K562 (cell line): ENCODE measurements around the gene RAD21L1. TPM values are rescaled to one million over a fixed set of nuclear protein-coding genes. Genes with fewer than 3 reads are reported as not detected.

ENCODE experiments used
- ARID1B ChIP-seq: fragments of 450-650 bp; IDR thresholded peaks from 2 replicates; pipeline ENCODE4 v1.6.1; 2016; ENCODE audit warnings: antibody characterized with exemption, mild to moderate bottlenecking, inconsistent platforms
- ARID2 ChIP-seq: fragments of 450-650 bp; IDR thresholded peaks from 2 replicates; pipeline ENCODE4 v1.6.1; 2017; ENCODE audit warnings: antibody characterized with exemption, mild to moderate bottlenecking
- CREM ChIP-seq: IDR thresholded peaks from 2 replicates; pipeline ENCODE4 v1.6.1; 2014; ENCODE audit warnings: antibody characterized with exemption, low read depth
- CTBP1 ChIP-seq: fragments of 450-650 bp; IDR thresholded peaks from 2 replicates; pipeline ENCODE4 v1.6.1; 2016; ENCODE audit warnings: borderline replicate concordance
- EGR1 ChIP-seq: fragments of 450-650 bp; conservative IDR thresholded peaks from 2 replicates; pipeline ENCODE4 v1.6.1; 2017; ENCODE audit warnings: mild to moderate bottlenecking
- MED1 ChIP-seq: sonication (generic); formaldehyde crosslinking; IDR thresholded peaks from 2 replicates; pipeline ENCODE4 v1.8.1; 2023; ENCODE audit warnings: missing genetic modification reagents, borderline replicate concordance
- MTF1 ChIP-seq: fragments of 250-450 bp; sonication (Bioruptor Pico); IDR thresholded peaks from 2 replicates; pipeline ENCODE4 v1.9.0; 2021; ENCODE audit warnings: moderate library complexity, mild to moderate bottlenecking, inconsistent platforms, borderline replicate concordance
- PCBP1 ChIP-seq: fragments of 200-400 bp; formaldehyde crosslinking; IDR thresholded peaks from 2 replicates; pipeline ENCODE4 v1.6.1; 2018; ENCODE audit warnings: mild to moderate bottlenecking, low read depth, low read length; ENCODE audit not compliant: poor library complexity, severe bottlenecking
- POLR2B ChIP-seq: fragments of 450-650 bp; IDR thresholded peaks from 2 replicates; pipeline ENCODE4 v1.6.1; 2018; ENCODE audit warnings: low read depth; ENCODE audit not compliant: partially characterized antibody
- TEAD4 ChIP-seq, 2 experiments: sonication (generic) in 1 of 2; formaldehyde crosslinking in 1 of 2; IDR thresholded peaks; 2 replicates each; pipeline versions ENCODE4 v1.6.1 to v1.8.0; 2012 to 2022; ENCODE audit warnings: borderline replicate concordance in 1 of 2, inconsistent platforms in 1 of 2, low read length in 1 of 2, mild to moderate bottlenecking in 1 of 2, missing genetic modification reagents in 1 of 2
- ZHX1 ChIP-seq: fragments of 150-350 bp; conservative IDR thresholded peaks from 2 replicates; pipeline ENCODE4 v1.6.1; 2014; ENCODE audit warnings: low read length
- ZNF347 ChIP-seq: fragments of 450-650 bp; formaldehyde crosslinking; IDR thresholded peaks from 2 replicates; pipeline ENCODE4 v1.4.0; 2020; ENCODE audit warnings: low read depth, mild to moderate bottlenecking, moderate library complexity
- polyA plus RNA-seq, 8 experiments: library from polyadenylated mRNA; depleted of rRNA in 4 of 8; stranded (reverse) in 5 of 8; unstranded in 3 of 8; fragments of >200 nt; fragmentation: Nextera tagmentation in 2 of 8; fragmentation: Illumina TruSeq in 1 of 8; extraction: Ambion mirVana in 2 of 8; extraction: Trizol in 1 of 8; gene quantifications; 2 replicates each; pipeline versions ENCODE4 v1.2.1 to v1.2.3, GENCODE V29; 2011 to 2014; ENCODE audit warnings: inconsistent platforms in 1 of 8, missing spikeins in 1 of 8
- total RNA-seq, 7 experiments: library from RNA; depleted of rRNA in 6 of 7; stranded (reverse); fragments of >200 nt in 6 of 7; fragmentation: Illumina TruSeq in 2 of 7; extraction: Trizol in 2 of 7; gene quantifications; 2 replicates each; pipeline versions ENCODE4 v1.2.1 to v1.2.3, GENCODE V29; 2011 to 2021; ENCODE audit warnings: low replicate concordance in 1 of 7
- TF ChIP-seq, protein P1 (sequence below), 2 experiments: fragments of 450-650 bp in 1 of 2; sonication (generic) in 1 of 2; formaldehyde crosslinking in 1 of 2; IDR thresholded peaks; 2 replicates each; pipeline versions ENCODE4 v1.7.1 to v1.9.0; 2016 to 2022; ENCODE audit warnings: inconsistent platforms in 1 of 2, mild to moderate bottlenecking in 1 of 2, missing genetic modification reagents in 1 of 2
- TF ChIP-seq, protein P2 (sequence below): fragments of 250-450 bp; sonication (Bioruptor Pico); IDR thresholded peaks from 2 replicates; pipeline ENCODE4 v1.8.0; 2022; ENCODE audit warnings: inconsistent platforms, mild to moderate bottlenecking, moderate library complexity, borderline replicate concordance

RAD21L1 gene
- total and polyA plus RNA-seq, 9 of the 15 experiments (the other 6 are each of a cell fraction or from before 2014, with no cell fraction given), result 0.17 to 1.7 (median 0.45) TPM; not detected in 1

GRCh38 chr20:1265226-1265915 lies 39.5 kb downstream of the RAD21L1 start (continued):
- TF ChIP-seq, protein P1, sequence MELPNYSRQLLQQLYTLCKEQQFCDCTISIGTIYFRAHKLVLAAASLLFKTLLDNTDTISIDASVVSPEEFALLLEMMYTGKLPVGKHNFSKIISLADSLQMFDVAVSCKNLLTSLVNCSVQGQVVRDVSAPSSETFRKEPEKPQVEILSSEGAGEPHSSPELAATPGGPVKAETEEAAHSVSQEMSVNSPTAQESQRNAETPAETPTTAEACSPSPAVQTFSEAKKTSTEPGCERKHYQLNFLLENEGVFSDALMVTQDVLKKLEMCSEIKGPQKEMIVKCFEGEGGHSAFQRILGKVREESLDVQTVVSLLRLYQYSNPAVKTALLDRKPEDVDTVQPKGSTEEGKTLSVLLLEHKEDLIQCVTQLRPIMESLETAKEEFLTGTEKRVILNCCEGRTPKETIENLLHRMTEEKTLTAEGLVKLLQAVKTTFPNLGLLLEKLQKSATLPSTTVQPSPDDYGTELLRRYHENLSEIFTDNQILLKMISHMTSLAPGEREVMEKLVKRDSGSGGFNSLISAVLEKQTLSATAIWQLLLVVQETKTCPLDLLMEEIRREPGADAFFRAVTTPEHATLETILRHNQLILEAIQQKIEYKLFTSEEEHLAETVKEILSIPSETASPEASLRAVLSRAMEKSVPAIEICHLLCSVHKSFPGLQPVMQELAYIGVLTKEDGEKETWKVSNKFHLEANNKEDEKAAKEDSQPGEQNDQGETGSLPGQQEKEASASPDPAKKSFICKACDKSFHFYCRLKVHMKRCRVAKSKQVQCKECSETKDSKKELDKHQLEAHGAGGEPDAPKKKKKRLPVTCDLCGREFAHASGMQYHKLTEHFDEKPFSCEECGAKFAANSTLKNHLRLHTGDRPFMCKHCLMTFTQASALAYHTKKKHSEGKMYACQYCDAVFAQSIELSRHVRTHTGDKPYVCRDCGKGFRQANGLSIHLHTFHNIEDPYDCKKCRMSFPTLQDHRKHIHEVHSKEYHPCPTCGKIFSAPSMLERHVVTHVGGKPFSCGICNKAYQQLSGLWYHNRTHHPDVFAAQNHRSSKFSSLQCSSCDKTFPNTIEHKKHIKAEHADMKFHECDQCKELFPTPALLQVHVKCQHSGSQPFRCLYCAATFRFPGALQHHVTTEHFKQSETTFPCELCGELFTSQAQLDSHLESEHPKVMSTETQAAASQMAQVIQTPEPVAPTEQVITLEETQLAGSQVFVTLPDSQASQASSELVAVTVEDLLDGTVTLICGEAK (IDR thresholded peaks at IDR 0.05), result no peak
- TF ChIP-seq, protein P1 (CRISPR knock-in tag; IDR thresholded peaks at IDR 0.05), result no peak
- TF ChIP-seq EGR1, result peak; percentile 66
- peak; percentile 31 for TF ChIP-seq CREM
- no peak for TF ChIP-seq MTF1 (CRISPR knock-in tag)
- no peak for TF ChIP-seq ARID2
- no peak for TF ChIP-seq ZNF347 (CRISPR knock-in tag)
- TF ChIP-seq CTBP1, result peak; percentile 85
- no peak for TF ChIP-seq MED1 (CRISPR knock-in tag)
- TF ChIP-seq POLR2B, result no peak
- TF ChIP-seq ZHX1, result no peak
- peak; percentile 77 for TF ChIP-seq ARID1B
- TF ChIP-seq, protein P2, sequence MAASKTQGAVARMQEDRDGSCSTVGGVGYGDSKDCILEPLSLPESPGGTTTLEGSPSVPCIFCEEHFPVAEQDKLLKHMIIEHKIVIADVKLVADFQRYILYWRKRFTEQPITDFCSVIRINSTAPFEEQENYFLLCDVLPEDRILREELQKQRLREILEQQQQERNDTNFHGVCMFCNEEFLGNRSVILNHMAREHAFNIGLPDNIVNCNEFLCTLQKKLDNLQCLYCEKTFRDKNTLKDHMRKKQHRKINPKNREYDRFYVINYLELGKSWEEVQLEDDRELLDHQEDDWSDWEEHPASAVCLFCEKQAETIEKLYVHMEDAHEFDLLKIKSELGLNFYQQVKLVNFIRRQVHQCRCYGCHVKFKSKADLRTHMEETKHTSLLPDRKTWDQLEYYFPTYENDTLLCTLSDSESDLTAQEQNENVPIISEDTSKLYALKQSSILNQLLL, result no peak
- TF ChIP-seq TEAD4 (IDR thresholded peaks at IDR 0.05; ENCODE audit: low read length), result peak; percentile 59
- TF ChIP-seq TEAD4 (CRISPR knock-in tag; IDR thresholded peaks at IDR 0.05; ENCODE audit: borderline replicate concordance), result no peak
- no peak for TF ChIP-seq PCBP1
